ENCODE measurements around the gene HES6.
A peak's percentile ranks its signal among the peaks of the same experiment; 100 is the strongest.

HES6 gene

GRCh38 chr2:238263204-238264071 is 23.6 kb upstream of the HES6 start:
- H3K4me3 ChIP-seq (ENCODE audit: low read depth, low read length): no peak overlapping the region
- TF ChIP-seq CTCF (IDR thresholded peaks at IDR 0.05; ENCODE audit: insufficient read depth, low read depth, low read length, missing control alignments): peak; percentile 55
- peak; percentile 69 for DNase-seq (ENCODE audit: low read depth)

GRCh38 chr2:238262496-238263122 is 22.8 kb upstream of the HES6 start:
- no peak for TF ChIP-seq CTCF (IDR thresholded peaks at IDR 0.05; ENCODE audit: insufficient read depth, low read depth, low read length, missing control alignments)
- H3K4me3 ChIP-seq (ENCODE audit: low read depth, low read length): no peak overlapping the region
- DNase-seq (ENCODE audit: low read depth): no peak

- H3K4me3 ChIP-seq (ENCODE audit: low read depth, low read length): no peak overlapping the region
- no peak for TF ChIP-seq CTCF (IDR thresholded peaks at IDR 0.05; ENCODE audit: insufficient read depth, low read depth, low read length, missing control alignments)
- no peak for DNase-seq (ENCODE audit: low read depth)
Measured at GRCh38 chr2:238261718-238262375, 22.0 kb upstream of the HES6 start.

GRCh38 chr2:238260883-238261282 is 21.0 kb upstream of the HES6 start:
- DNase-seq (ENCODE audit: low read depth): no peak
- no peak for TF ChIP-seq CTCF (IDR thresholded peaks at IDR 0.05; ENCODE audit: insufficient read depth, low read depth, low read length, missing control alignments)
- H3K4me3 ChIP-seq (ENCODE audit: low read depth, low read length): no peak overlapping the region

- no peak for DNase-seq (ENCODE audit: low read depth)
- peak; percentile 10 for TF ChIP-seq CTCF (IDR thresholded peaks at IDR 0.05; ENCODE audit: insufficient read depth, low read depth, low read length, missing control alignments)
- no peak overlapping the region for H3K4me3 ChIP-seq (ENCODE audit: low read depth, low read length)
Measured at GRCh38 chr2:238259061-238260020, 19.5 kb upstream of the HES6 start.

All from GM12865 (cell line).